IPS-18a (cell line): ENCODE measurements around the gene PPP1R12B.
A peak's percentile ranks its signal among the peaks of the same experiment; 100 is the strongest.
"Not testable (repeated sequence)": the region's sequence is repeated elsewhere in the genome, so short reads cannot be mapped to it uniquely, and the experiment has no call there.

Experiments used
- H3K27ac ChIP-seq: one replicate; pipeline ENCODE4 v1.5.1; 2013; ENCODE audit warnings: low read length
- H3K27me3 ChIP-seq: one replicate; pipeline ENCODE4 v1.6.1; 2013; ENCODE audit warnings: mild to moderate bottlenecking, low read length; ENCODE audit not compliant: control insufficient read depth, insufficient read depth
- H3K36me3 ChIP-seq: one replicate; pipeline ENCODE4 v1.6.1; 2013; ENCODE audit warnings: low read depth, low read length; ENCODE audit not compliant: control insufficient read depth
- H3K4me1 ChIP-seq: one replicate; pipeline ENCODE4 v1.6.1; 2013; ENCODE audit warnings: low read depth, low read length; ENCODE audit not compliant: control insufficient read depth
- H3K4me3 ChIP-seq: one replicate; pipeline ENCODE4 v1.5.1; 2013; ENCODE audit warnings: low read length
- H3K9ac ChIP-seq: one replicate; pipeline ENCODE4 v1.6.1; 2013; ENCODE audit warnings: mild to moderate bottlenecking, low read length, moderate library complexity
- H3K9me3 ChIP-seq: one replicate; pipeline ENCODE4 v1.6.1; 2013; ENCODE audit warnings: low read depth, low read length; ENCODE audit not compliant: control insufficient read depth

The PPP1R12B gene

DNA sequence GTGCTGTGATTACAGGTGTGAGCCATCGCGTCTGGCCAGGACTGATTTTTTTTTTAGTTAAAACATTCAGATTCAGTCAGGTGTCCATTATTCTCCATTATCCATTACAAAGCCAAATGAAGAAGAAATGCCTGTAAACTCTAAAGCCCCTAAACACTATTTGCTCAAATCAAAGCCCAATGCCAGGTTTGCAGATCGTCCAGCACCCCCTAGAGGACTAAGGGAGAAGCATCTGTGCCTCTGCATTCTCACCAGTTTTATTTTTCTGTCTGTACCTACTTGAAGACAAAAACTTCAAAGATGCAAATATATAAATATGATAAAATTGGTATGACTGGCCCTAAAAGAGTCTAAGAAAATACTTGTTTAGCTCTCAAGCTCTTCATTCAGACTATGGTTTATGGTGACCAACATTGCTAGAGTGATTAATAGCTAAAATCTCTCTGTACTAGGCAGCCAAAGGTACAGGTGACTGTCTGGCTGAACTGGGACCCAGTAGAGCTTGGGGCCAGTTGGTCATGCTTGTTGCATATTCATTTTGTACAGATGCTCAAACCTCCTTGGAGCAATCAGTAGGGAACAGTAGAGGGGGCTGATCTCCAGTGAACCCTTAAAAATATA lies 223.3 kb downstream of the PPP1R12B start:
- H3K36me3 ChIP-seq: no peaks in the 10 kb centered on the region
- no peaks in the 10 kb centered on the region for H3K9me3 ChIP-seq
- H3K27me3 ChIP-seq: no peaks in the 10 kb centered on the region
- H3K4me1 ChIP-seq: peaks cover 31% of the 10 kb centered on the region
- no peak overlapping the region for H3K9ac ChIP-seq
- H3K27ac ChIP-seq: no peak overlapping the region
- H3K4me3 ChIP-seq: no peak overlapping the region

DNA sequence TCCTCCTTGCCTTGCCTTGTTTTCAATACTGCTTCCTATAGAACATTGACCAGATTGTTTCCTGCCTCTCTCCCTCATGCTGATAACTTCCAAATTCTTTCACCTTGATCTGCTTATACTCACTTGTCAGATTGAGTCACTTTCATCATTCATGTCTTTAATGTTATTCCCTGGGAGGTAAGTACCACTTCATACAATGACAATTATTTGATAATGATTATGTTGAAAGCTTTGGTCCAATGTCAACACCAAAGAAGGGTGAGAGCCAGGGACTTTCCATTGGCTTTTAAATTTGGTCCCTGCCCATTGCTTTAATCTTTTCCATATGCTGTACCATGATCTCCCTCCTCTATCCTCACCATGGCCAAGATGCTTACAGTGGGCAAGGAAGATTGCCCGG lies 224.4 kb downstream of the PPP1R12B start:
- Histone ChIP-seq H3K27me3 (no peaks in the 10 kb centered on the region), H3K27ac (no peak overlapping the region), H3K9me3 (no peaks in the 10 kb centered on the region), H3K36me3 (no peaks in the 10 kb centered on the region), H3K4me3 (no peak overlapping the region), H3K9ac (no peak overlapping the region), H3K4me1 (peaks cover 31% of the 10 kb centered on the region)

DNA sequence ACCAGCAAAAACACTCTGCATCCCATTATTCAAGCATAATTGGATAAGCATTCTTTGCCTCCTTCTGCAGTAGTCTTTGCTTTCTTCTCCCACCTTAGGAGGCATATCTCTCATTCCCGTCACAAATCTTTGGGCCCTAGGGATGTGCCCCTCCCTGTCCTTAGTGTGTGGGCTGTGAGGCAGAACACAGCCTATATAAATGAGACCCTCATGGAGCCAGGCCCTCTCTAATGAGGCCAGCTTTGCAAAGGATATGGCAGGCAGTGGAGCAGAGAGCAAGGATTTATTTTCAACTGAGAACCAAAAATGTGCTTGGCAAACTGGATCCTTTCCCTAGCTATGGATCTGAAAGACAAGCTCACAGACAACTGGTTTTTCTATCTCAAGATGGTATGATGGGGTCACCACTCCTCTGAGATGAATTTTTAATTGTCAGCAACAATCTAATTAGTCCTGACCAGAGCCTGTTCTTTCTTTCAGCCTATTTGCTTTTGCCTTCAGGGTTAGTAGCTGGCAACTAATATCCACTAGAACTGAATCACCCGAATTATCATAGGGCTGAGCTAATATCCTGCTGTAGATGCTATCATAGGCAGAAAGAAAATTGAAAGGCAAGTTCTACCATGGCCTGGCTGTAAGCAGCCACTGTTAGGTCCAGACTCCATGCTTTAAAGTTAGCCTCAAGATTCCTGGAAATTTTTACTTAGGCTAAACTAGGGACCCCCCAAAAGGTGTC lies 227.6 kb downstream of the PPP1R12B start:
- H3K9me3 ChIP-seq: no peaks in the 10 kb centered on the region
- H3K27me3 ChIP-seq: no peaks in the 10 kb centered on the region
- no peak overlapping the region for H3K27ac ChIP-seq
- H3K36me3 ChIP-seq: no peaks in the 10 kb centered on the region
- no peak overlapping the region for H3K9ac ChIP-seq
- H3K4me1 ChIP-seq: peaks cover 39% of the 10 kb centered on the region
- H3K4me3 ChIP-seq: no peak overlapping the region

DNA sequence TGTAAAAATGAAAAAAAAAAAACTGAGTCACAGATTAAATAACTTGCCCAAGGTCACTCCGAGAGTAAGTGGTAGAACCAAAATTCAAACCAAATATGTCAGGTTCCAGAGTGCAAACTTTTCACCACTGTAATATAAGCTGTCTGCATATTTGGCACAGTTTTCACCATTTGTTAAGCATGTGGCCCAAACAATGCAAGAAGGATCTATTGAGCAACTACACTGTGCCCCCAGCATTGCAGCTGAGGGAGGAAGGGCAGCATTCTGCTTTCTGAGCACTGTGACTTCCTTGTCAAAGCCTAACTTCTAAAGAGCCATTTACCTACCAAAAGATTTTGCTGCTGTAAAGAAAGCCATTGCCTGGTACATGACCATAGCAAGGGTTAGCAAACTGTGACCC lies 228.3 kb downstream of the PPP1R12B start:
- Histone ChIP-seq H3K4me3 (no peak overlapping the region), H3K9ac (no peak overlapping the region), H3K36me3 (no peaks in the 10 kb centered on the region), H3K27me3 (no peaks in the 10 kb centered on the region), H3K4me1 (peaks cover 39% of the 10 kb centered on the region), H3K9me3 (no peaks in the 10 kb centered on the region), H3K27ac (no peak overlapping the region)

DNA sequence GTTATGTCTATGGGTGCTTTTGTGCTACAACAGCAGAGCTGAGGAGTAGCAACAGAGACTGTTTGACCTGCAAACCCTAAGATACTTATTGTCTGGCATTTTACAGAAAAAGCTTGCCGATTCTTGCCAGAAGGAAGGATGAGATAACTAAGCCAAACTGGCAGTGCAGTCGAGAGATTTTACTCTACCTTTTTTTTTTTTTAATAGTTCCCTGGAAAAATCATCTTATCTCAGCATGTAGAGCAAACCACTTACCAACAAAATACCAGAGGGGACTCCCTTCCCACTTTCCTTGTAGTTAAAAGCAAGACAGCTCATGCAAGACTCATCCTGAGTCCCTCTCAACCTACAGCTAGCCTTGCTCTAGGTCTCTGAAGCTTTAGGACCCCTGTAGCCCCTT lies 228.9 kb downstream of the PPP1R12B start:
- Histone ChIP-seq H3K36me3 (no peaks in the 10 kb centered on the region), H3K4me3 (peak overlapping the region; percentile 10), H3K27ac (no peak overlapping the region)

DNA sequence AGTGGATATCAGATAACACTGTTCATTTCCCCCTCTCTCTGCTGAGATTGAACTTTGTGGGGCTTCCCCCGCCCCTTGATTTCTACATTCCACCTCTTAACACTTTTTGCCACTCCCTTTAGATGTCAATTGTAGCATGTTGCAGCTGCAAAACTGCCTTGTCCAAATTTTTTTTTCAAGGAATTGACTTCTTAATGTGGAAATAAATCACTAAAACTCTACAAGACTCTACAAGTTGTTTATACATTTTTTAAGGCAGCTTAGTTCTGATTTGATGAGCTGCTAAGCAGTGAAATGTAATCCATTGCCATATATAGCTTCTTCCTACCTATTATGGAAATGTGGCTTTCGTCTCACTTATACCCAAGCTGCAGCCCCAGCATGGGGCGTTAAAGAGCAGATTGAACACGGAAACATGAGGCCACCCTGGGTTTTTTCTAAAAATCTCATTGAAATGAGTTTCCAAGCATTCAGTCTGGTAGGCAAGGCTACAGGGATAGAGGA lies 229.6 kb downstream of the PPP1R12B start:
- no peak overlapping the region for H3K9ac ChIP-seq
- H3K36me3 ChIP-seq: no peaks in the 10 kb centered on the region
- H3K27ac ChIP-seq: no peak overlapping the region
- peak overlapping the region; percentile 10 for H3K4me3 ChIP-seq
- no peaks in the 10 kb centered on the region for H3K27me3 ChIP-seq
- H3K9me3 ChIP-seq: no peaks in the 10 kb centered on the region
- peaks cover 39% of the 10 kb centered on the region for H3K4me1 ChIP-seq

More for the DNA sequence above, 228.9 kb downstream of the PPP1R12B start:
- Histone ChIP-seq H3K9ac (no peak overlapping the region), H3K4me1 (peaks cover 39% of the 10 kb centered on the region), H3K9me3 (no peaks in the 10 kb centered on the region), H3K27me3 (no peaks in the 10 kb centered on the region)

DNA sequence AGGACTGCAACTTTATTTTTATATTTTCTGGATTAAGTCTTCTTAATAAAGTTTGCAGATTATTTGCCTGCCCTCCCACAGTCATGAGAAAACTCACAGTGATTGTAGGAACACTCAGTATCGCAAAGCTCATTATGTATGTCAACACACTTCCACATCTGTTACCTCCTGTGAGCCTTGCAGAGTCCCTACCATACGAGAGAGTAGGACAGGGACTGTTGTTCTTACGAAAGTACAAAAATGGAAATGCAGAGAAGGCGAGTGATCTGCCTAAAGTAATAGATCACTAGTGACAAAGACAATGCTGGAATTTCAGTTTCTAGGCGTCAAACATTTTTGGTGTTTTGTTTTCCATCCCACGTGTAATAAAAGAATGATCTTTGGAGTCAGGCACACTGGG lies 230.1 kb downstream of the PPP1R12B start:
- Histone ChIP-seq H3K27ac (no peak overlapping the region), H3K4me1 (peaks cover 39% of the 10 kb centered on the region), H3K9ac (no peak overlapping the region)

DNA sequence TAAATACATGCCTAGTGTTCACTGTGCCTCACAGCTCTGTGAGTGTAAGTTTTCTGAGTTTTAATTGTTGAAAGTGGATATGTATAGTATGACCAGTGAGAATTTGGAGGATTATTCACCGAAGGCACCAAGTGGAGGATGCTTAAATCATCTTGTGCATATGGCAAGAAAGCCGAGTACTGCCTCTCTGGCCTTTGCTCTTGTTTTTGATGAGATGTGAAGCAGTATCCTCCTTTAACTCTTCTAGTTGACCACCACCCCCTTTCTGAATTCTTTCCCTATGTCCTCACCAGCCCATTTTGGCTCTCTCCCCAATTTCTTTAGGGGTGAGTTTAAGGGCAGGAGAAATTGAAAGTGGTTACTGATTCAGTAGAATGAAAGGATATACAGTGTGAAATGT lies 231.3 kb downstream of the PPP1R12B start:
- no peak overlapping the region for H3K27ac ChIP-seq

More for the DNA sequence above, 230.1 kb downstream of the PPP1R12B start:
- Histone ChIP-seq H3K9me3 (no peaks in the 10 kb centered on the region), H3K27me3 (no peaks in the 10 kb centered on the region), H3K36me3 (no peaks in the 10 kb centered on the region), H3K4me3 (no peak overlapping the region)

DNA sequence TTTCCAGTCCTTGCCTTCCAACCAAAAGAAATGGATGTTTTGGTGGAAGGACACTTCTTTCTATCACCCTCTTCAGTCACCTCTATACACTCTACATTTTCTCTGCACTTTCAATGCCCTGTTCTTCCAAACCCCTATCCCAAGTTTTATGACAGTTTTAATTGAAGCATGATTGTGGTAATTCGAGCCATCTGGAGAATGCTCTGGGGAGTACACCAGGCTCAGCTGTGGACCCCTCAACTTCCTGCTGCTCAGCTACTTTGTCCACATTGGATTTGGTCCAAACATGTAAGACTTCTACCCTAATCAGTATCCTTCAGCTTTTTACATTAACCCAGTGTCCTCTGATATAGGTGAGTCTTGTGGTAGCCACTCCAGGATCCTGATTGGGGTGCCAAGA lies 232.1 kb downstream of the PPP1R12B start:
- Histone ChIP-seq H3K36me3 (no peaks in the 10 kb centered on the region), H3K9me3 (no peaks in the 10 kb centered on the region), H3K9ac (no peak overlapping the region), H3K27ac (no peak overlapping the region), H3K27me3 (no peaks in the 10 kb centered on the region), H3K4me1 (peaks cover 39% of the 10 kb centered on the region), H3K4me3 (no peak overlapping the region)

More for the DNA sequence above, 231.3 kb downstream of the PPP1R12B start:
- no peaks in the 10 kb centered on the region for H3K9me3 ChIP-seq
- no peak overlapping the region for H3K4me3 ChIP-seq
- H3K27me3 ChIP-seq: no peaks in the 10 kb centered on the region
- H3K4me1 ChIP-seq: peaks cover 39% of the 10 kb centered on the region
- no peaks in the 10 kb centered on the region for H3K36me3 ChIP-seq
- H3K9ac ChIP-seq: no peak overlapping the region

DNA sequence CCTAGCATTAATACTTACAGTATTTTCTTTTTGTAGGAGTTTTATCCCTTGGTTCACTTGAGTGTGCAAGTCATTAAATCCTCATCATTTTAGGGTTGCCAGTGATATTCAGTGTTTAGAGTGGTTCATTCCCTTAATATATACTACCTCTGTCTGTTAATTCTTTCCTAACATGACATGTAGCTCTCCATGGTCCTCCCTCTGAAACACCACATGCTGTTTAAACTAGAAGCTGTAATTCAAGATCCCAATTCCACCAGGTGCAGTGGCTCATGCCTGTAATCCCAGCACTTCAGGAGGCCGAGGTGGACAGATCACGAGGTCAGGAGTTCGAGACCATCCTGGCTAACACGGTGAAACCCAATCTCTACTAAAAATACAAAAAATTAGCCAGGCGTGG lies 233.9 kb downstream of the PPP1R12B start:
- H3K27me3 ChIP-seq, H3K27ac ChIP-seq, H3K4me3 ChIP-seq, H3K9me3 ChIP-seq, H3K36me3 ChIP-seq, H3K9ac ChIP-seq: not testable (repeated sequence)
- H3K4me1 ChIP-seq: peaks cover 28% of the 10 kb centered on the region

DNA sequence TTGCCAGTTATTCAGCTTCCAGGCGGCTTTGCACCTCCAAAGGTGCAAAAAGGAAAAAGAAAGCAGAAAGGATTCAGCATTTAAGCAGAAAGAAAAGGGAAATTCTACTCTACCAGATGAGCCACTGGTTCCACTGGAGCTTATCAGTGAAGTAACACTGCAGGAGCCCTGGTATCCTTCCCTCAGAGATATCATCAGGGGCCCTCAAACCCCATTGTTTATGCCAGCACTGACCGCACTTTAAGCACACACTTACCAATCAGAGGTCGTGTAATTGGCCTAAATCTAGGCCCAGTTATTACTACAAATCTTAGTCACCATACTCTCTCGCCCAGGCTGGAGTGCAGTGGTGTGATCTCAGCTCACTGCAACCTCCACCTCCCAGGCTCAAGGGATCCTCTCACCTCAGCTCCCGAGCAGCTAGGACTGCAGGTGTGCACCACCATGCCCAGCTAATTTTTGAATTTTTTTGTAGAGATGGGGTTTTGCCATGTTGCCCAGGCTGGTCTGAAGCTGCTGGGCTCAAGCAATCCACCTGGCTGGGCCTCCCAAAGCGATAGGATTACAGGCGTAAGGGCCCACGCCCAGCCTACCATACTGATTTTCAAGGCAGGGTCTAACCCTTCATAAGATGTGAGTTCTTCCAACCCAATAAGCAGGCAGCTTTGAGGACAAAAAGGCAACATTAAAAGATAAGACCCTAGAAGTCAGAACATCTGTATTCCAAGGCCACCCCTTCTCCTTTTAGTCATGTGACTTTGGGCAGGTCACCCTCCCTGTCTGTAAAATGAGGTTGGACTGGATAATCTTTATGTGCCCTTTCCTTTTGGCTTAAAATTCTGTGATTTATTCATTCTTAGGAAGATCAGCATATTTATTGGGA lies 236.4 kb downstream of the PPP1R12B start:
- H3K9ac ChIP-seq: no peak overlapping the region
- no peaks in the 10 kb centered on the region for H3K9me3 ChIP-seq
- H3K27ac ChIP-seq: no peak overlapping the region
- peaks cover 3% of the 10 kb centered on the region for H3K4me1 ChIP-seq
- no peaks in the 10 kb centered on the region for H3K27me3 ChIP-seq
- no peak overlapping the region for H3K4me3 ChIP-seq
- H3K36me3 ChIP-seq: no peaks in the 10 kb centered on the region
